T-cell (primary cell): ENCODE results near the gene KATNB1. TPM values are rescaled to one million over a fixed set of nuclear protein-coding genes. Genes with fewer than 3 reads are reported as not detected.
A peak's percentile ranks its signal among the peaks of the same experiment; 100 is the strongest.

Experiments
- ATAC-seq, 4 experiments: fragments of 200-7000 bp in 3 of 4; fragments of 150-1000 bp in 1 of 4; cut with Tn5 transposase; replicated peaks in 1 of 4; 1 replicate in 3 of 4; 2 replicates in 1 of 4; pipeline ENCODE4 v1.10.0; 2021; ENCODE audit warnings: moderate library complexity in 3 of 4, mild to moderate bottlenecking in 2 of 4, moderate number of reproducible peaks in 1 of 4
- CTCF ChIA-PET, 2 donors: fragments of 300-600 bp; sonication (Branson Sonifier 250); formaldehyde crosslinking; loops; one replicate each; lab custom pipeline; 2022; ENCODE audit warnings: antibody characterized with exemption in 2 of 2; lab: Charles Lee
- POLR2A ChIA-PET, 2 donors: fragments of 300-600 bp; sonication (Branson Sonifier 250); formaldehyde crosslinking; loops; one replicate each; lab custom pipeline; 2022; ENCODE audit warnings: antibody characterized with exemption in 2 of 2; lab: Charles Lee
- DNase-seq, 35 experiments: peaks; one replicate each; pipeline versions ENCODE4 v3.0.0 to v3.0.0-alpha.2; 2013 to 2023
- H3K27ac ChIP-seq: one replicate; pipeline ENCODE4 v1.5.1; 2013; ENCODE audit warnings: low read length
- H3K27me3 ChIP-seq, 2 experiments: replicated peaks in 1 of 2; 1 replicate in 1 of 2; 2 replicates in 1 of 2; pipeline versions ENCODE4 v1.6.1 to v1.7.0; 2013; ENCODE audit warnings: low read length in 1 of 2, mixed read lengths in 1 of 2; ENCODE audit not compliant: control insufficient read depth in 2 of 2, insufficient read depth in 2 of 2; ENCODE audit errors: extremely low read depth in 1 of 2
- H3K36me3 ChIP-seq, 2 donors: 1 replicate in 1 of 2; 2 replicates in 1 of 2; pipeline versions ENCODE4 v1.6.1 to v1.7.0; 2013; ENCODE audit warnings: low read length in 1 of 2; ENCODE audit not compliant: control insufficient read depth in 2 of 2, insufficient read depth in 1 of 2; ENCODE audit errors: extremely low read depth in 1 of 2
- H3K4me1 ChIP-seq, 2 experiments: 1 replicate in 1 of 2; 2 replicates in 1 of 2; pipeline versions ENCODE4 v1.6.1 to v1.7.0; 2013; ENCODE audit warnings: low read length in 2 of 2, mixed read lengths in 1 of 2; ENCODE audit not compliant: insufficient read depth in 2 of 2, control insufficient read depth in 1 of 2; ENCODE audit errors: extremely low read depth in 1 of 2
- H3K4me3 ChIP-seq, 2 donors: 1 replicate in 1 of 2; 2 replicates in 1 of 2; pipeline versions ENCODE4 v1.5.1 to v1.7.0; 2013; ENCODE audit warnings: mild to moderate bottlenecking in 2 of 2, low read length in 1 of 2, moderate library complexity in 1 of 2; ENCODE audit not compliant: control insufficient read depth in 1 of 2; ENCODE audit errors: extremely low read depth in 1 of 2
- H3K9me3 ChIP-seq: 2 replicates; pipeline ENCODE4 v1.7.0; 2013
- H3K27ac Mint-ChIP-seq, 2 donors: one replicate each; pipeline ENCODE4 v1.8.0; 2020 to 2021; ENCODE audit warnings: mild to moderate bottlenecking in 2 of 2, mixed read lengths in 2 of 2
- H3K27me3 Mint-ChIP-seq, 2 donors: one replicate each; pipeline ENCODE4 v1.8.0; 2021 to 2022; ENCODE audit warnings: mixed read lengths in 2 of 2
- H3K36me3 Mint-ChIP-seq: one replicate; pipeline ENCODE4 v1.8.0; 2021; ENCODE audit warnings: mixed read lengths
- H3K4me1 Mint-ChIP-seq, 3 donors: one replicate each; pipeline ENCODE4 v1.8.0; 2020 to 2022; ENCODE audit warnings: mixed read lengths in 3 of 3, mild to moderate bottlenecking in 1 of 3
- H3K4me3 Mint-ChIP-seq, 3 donors: one replicate each; pipeline ENCODE4 v1.8.0; 2020 to 2022; ENCODE audit warnings: mild to moderate bottlenecking in 3 of 3, mixed read lengths in 3 of 3, moderate library complexity in 3 of 3
- H3K9me3 Mint-ChIP-seq, 3 donors: one replicate each; pipeline ENCODE4 v1.8.0; 2020 to 2022; ENCODE audit warnings: mixed read lengths in 3 of 3
- WGBS: methylation state at CpG from one replicate; pipeline ENCODE4 v1.1.5; 2013; ENCODE audit warnings: missing lambda C conversion rate; ENCODE audit not compliant: insufficient coverage; 5-methylcytosine and 5-hydroxymethylcytosine counted together
- total RNA-seq, 35 experiments: library from RNA in 6 of 35; stranded (reverse) in 6 of 35; fragments of 120-200 nt in 1 of 35; gene quantifications; one replicate each; pipeline versions ENCODE4 v1.2.1 to v1.2.4 and lab custom pipeline; 2013 to 2026

The KATNB1 gene
- total RNA-seq, 5 donors from 2014 or later (not counting 1 experiment from before 2014, with no cell fraction given): 23.0 to 28.0 (median 25.5) TPM

GRCh38 chr16:57694725-57695679, 40.6 kb upstream of the KATNB1 start, which contains the start of gene DRC7:
DRC7 (plus strand) TSS chr16:57694806; CDS start chr16:57697950, 3,144 bp downstream.
- Mint-ChIP-seq H3K4me3 (peak within 1 kb of the TSS; percentile 32 to 58 (median 57)), H3K9me3 (no peaks in the 10 kb centered on the region), H3K36me3 (no peaks in the 10 kb centered on the region), H3K27me3 (peaks cover 0 to 1% of the 10 kb centered on the region in 2 donors), H3K27ac (no peak within 1 kb of the TSS), H3K4me1 (peaks cover 12 to 21% (median 17%) of the 10 kb centered on the region in 3 donors)
- Histone ChIP-seq H3K9me3 (no peaks in the 10 kb centered on the region), H3K36me3 (no peaks in the 10 kb centered on the region), H3K27ac (no peak within 1 kb of the TSS), H3K4me3 (peak within 1 kb of the TSS in 1 of 2 donors; percentile 38), H3K27me3 (peaks cover 0 to 28% of the 10 kb centered on the region in 2 experiments), H3K4me1 (peaks cover 5 to 17% of the 10 kb centered on the region in 2 experiments)
- DNase-seq (peak in 4 of 35 experiments; percentile 7 to 33 (median 19)), ATAC-seq (peak; percentile 19 to 25 (median 22))
- ChIA-PET CTCF (no interaction called here), POLR2A (no interaction called here)
- 52% methylated on average over 4 of the region's 8 CpGs for WGBS

DNA sequence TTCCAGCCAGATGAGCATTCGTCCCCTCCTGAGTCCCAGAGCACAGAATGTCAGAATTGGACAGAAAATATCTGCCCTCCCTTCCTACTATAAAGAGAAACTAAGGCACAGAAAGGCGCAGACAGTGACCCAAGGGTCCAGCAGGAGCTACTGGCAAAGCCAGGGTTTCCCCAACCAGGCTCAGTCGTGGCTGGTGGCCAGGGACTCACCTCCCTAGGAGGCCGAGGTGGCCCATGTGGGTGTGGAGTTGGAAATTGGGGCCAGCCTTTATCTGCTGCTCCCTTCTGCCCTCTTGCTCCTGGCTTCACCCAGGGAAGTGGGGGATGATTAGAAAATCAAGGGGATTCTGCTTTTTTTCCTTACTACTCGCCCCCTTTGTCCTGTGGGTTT, 39.9 kb upstream of the KATNB1 start:
- no peak for ATAC-seq
- CTCF ChIA-PET: no interaction called here
- H3K27me3 ChIP-seq: peaks cover 0 to 24% of the 10 kb centered on the region in 2 experiments
- H3K27me3 Mint-ChIP-seq: peaks cover 0 to 1% of the 10 kb centered on the region in 2 donors
- no peak overlapping the region for H3K4me3 ChIP-seq
- no peaks in the 10 kb centered on the region for H3K36me3 Mint-ChIP-seq
- no peak overlapping the region for H3K4me3 Mint-ChIP-seq
- H3K4me1 ChIP-seq: peaks cover 0 to 10% of the 10 kb centered on the region in 2 experiments
- H3K36me3 ChIP-seq: no peaks in the 10 kb centered on the region
- no peak for DNase-seq
- H3K9me3 Mint-ChIP-seq: no peaks in the 10 kb centered on the region
- H3K27ac Mint-ChIP-seq: no peak overlapping the region
- H3K9me3 ChIP-seq: no peaks in the 10 kb centered on the region
- H3K27ac ChIP-seq: no peak overlapping the region
- 67% methylated on average over 1 of the region's 5 CpGs for WGBS
- peaks cover 6 to 14% (median 11%) of the 10 kb centered on the region in 3 donors for H3K4me1 Mint-ChIP-seq
- POLR2A ChIA-PET: no interaction called here

- 100% methylated on average over 2 of the region's 7 CpGs for WGBS
- no peak for ATAC-seq
- H3K4me1 Mint-ChIP-seq: peaks cover 6 to 11% (median 9%) of the 10 kb centered on the region in 3 donors
- H3K27ac Mint-ChIP-seq: no peak overlapping the region
- POLR2A ChIA-PET: no interaction called here
- no peak for DNase-seq
- peaks cover 0 to 1% of the 10 kb centered on the region in 2 donors for H3K27me3 Mint-ChIP-seq
- Histone ChIP-seq H3K27me3 (peaks cover 0 to 22% of the 10 kb centered on the region in 2 experiments), H3K27ac (no peak overlapping the region), H3K4me3 (no peak overlapping the region), H3K36me3 (no peaks in the 10 kb centered on the region), H3K9me3 (no peaks in the 10 kb centered on the region), H3K4me1 (peaks cover 0 to 5% of the 10 kb centered on the region in 2 experiments)
- CTCF ChIA-PET: no interaction called here
- no peaks in the 10 kb centered on the region for H3K9me3 Mint-ChIP-seq
- no peak overlapping the region for H3K4me3 Mint-ChIP-seq
- H3K36me3 Mint-ChIP-seq: no peaks in the 10 kb centered on the region
These were observed 39.3 kb upstream of the KATNB1 start for GRCh38 chr16:57696240-57696639.

DNA sequence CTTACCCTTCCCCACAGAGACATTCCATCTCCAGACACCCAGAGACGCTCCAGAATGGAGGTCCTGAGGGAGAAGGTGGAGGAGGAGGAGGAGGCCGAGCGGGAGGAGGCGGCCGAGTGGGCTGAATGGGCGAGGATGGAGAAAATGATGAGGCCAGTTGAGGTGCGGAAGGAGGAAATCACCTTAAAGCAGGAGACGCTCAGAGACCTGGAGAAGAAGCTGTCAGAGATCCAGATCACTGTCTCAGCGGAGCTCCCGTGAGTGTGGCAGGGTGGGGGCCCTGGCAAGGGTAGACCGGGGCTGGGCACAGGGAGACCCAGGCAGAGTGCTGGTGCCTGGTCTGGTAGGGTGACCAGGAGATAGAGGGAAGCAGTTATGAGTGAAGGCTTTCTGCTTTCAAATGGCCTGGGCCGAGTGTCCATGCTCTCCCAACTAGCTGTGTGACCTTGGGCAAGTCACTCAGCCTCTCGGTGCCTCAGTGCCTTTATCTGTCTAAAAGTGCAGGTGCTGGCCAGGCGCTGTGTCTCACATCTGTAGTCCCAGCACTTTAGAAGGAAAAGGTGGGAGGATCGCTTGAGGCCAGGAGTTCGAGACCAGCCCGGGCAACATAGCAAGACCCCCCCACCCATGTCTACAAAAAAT, 37.6 kb upstream of the KATNB1 start:
- Histone ChIP-seq H3K4me1 (peaks cover 0 to 5% of the 10 kb centered on the region in 2 experiments), H3K27ac (no peak overlapping the region), H3K4me3 (no peak overlapping the region), H3K27me3 (peaks cover 0 to 18% of the 10 kb centered on the region in 2 experiments), H3K9me3 (no peaks in the 10 kb centered on the region), H3K36me3 (no peaks in the 10 kb centered on the region)
- Mint-ChIP-seq H3K4me1 (peaks cover 6 to 11% (median 9%) of the 10 kb centered on the region in 3 donors), H3K9me3 (no peaks in the 10 kb centered on the region), H3K36me3 (no peaks in the 10 kb centered on the region), H3K27me3 (peaks cover 0 to 1% of the 10 kb centered on the region in 2 donors), H3K27ac (no peak overlapping the region), H3K4me3 (no peak overlapping the region)
- ATAC-seq: no peak
- POLR2A ChIA-PET: no interaction called here
- CTCF ChIA-PET: no interaction called here
- no peak for DNase-seq
- WGBS: 89% methylated on average over 13 of the region's 17 CpGs

- Mint-ChIP-seq H3K4me1 (peaks cover 6 to 11% (median 9%) of the 10 kb centered on the region in 3 donors), H3K36me3 (no peaks in the 10 kb centered on the region), H3K27ac (no peak overlapping the region), H3K4me3 (no peak overlapping the region), H3K9me3 (no peaks in the 10 kb centered on the region), H3K27me3 (peaks cover 0 to 1% of the 10 kb centered on the region in 2 donors)
- CTCF ChIA-PET: no interaction called here
- POLR2A ChIA-PET: interaction anchor here in 1 of 2 donors (0.6 kb wide), 1 partner anchor 108 kb away, joined by 3 read pairs; no protein-coding TSS in a partner anchor
- Histone ChIP-seq H3K27me3 (peaks cover 0 to 18% of the 10 kb centered on the region in 2 experiments), H3K36me3 (no peaks in the 10 kb centered on the region), H3K27ac (no peak overlapping the region), H3K4me1 (peaks cover 0 to 5% of the 10 kb centered on the region in 2 experiments), H3K4me3 (no peak overlapping the region), H3K9me3 (no peaks in the 10 kb centered on the region)
- 75% methylated on average over 8 of the region's 16 CpGs for WGBS
- ATAC-seq: no peak
- no peak for DNase-seq
These were observed 36.7 kb upstream of the KATNB1 start for GRCh38 chr16:57698812-57699405.

GRCh38 chr16:57699481-57699880, 36.1 kb upstream of the KATNB1 start:
- 87% methylated on average over 3 of the region's 3 CpGs for WGBS
- peaks cover 0 to 14% of the 10 kb centered on the region in 2 experiments for H3K27me3 ChIP-seq
- H3K27me3 Mint-ChIP-seq: peaks cover 0 to 1% of the 10 kb centered on the region in 2 donors
- DNase-seq (no peak), ATAC-seq (no peak)
- POLR2A ChIA-PET: no interaction called here
- CTCF ChIA-PET: interaction anchor here in 1 of 2 donors (0.5 kb wide), 1 partner anchor 20 kb away, joined by 3 read pairs; no protein-coding TSS in a partner anchor
- no peak overlapping the region for H3K27ac ChIP-seq
- H3K4me1 ChIP-seq: peaks cover 0 to 5% of the 10 kb centered on the region in 2 experiments
- no peaks in the 10 kb centered on the region for H3K36me3 ChIP-seq
- H3K36me3 Mint-ChIP-seq: no peaks in the 10 kb centered on the region
- no peak overlapping the region for H3K4me3 ChIP-seq
- H3K27ac Mint-ChIP-seq: no peak overlapping the region
- no peak overlapping the region for H3K4me3 Mint-ChIP-seq
- peaks cover 6 to 10% (median 9%) of the 10 kb centered on the region in 3 donors for H3K4me1 Mint-ChIP-seq
- H3K9me3 ChIP-seq: no peaks in the 10 kb centered on the region
- no peaks in the 10 kb centered on the region for H3K9me3 Mint-ChIP-seq
